ENCODE measurements around the gene CD22.

Gene CD22

GRCh38 chr19:35342430-35342829 lies 13.4 kb downstream of the CD22 start:
- no peak for DNase-seq (ENCODE audit: low read depth in 1 of 2, low spot score in 1 of 2)
- TF ChIP-seq JUND (IDR thresholded peaks at IDR 0.05; ENCODE audit: low read depth): no peak
- in situ Hi-C loops (cut with HindIII; ENCODE audit: low pct_unique_long_range_greater_than_20kb, low sequenced_read_pairs): no loop called here

- DNase-seq (ENCODE audit: low read depth in 1 of 2, low spot score in 1 of 2): no peak
- TF ChIP-seq JUND (IDR thresholded peaks at IDR 0.05; ENCODE audit: low read depth): no peak
- in situ Hi-C loops (cut with HindIII; ENCODE audit: low pct_unique_long_range_greater_than_20kb, low sequenced_read_pairs): no loop called here
Observed at GRCh38 chr19:35344511-35345031, 15.6 kb downstream of the CD22 start.

GRCh38 chr19:35345671-35346111 lies 16.7 kb downstream of the CD22 start:
- DNase-seq (ENCODE audit: low read depth in 1 of 2, low spot score in 1 of 2): no peak
- TF ChIP-seq JUND (IDR thresholded peaks at IDR 0.05; ENCODE audit: low read depth): no peak
- in situ Hi-C loops (cut with HindIII; ENCODE audit: low pct_unique_long_range_greater_than_20kb, low sequenced_read_pairs): no loop called here

- in situ Hi-C loops (cut with HindIII; ENCODE audit: low pct_unique_long_range_greater_than_20kb, low sequenced_read_pairs): no loop called here
- TF ChIP-seq JUND (IDR thresholded peaks at IDR 0.05; ENCODE audit: low read depth): no peak
- DNase-seq (ENCODE audit: low read depth in 1 of 2, low spot score in 1 of 2): no peak
Observed at GRCh38 chr19:35346193-35347052, 17.4 kb downstream of the CD22 start.

- in situ Hi-C loops (cut with HindIII; ENCODE audit: low pct_unique_long_range_greater_than_20kb, low sequenced_read_pairs): no loop called here
- TF ChIP-seq JUND (IDR thresholded peaks at IDR 0.05; ENCODE audit: low read depth): no peak
- peak in 1 of 2 experiments; percentile 28 for DNase-seq (ENCODE audit: low read depth in 1 of 2, low spot score in 1 of 2)
Observed at GRCh38 chr19:35347171-35347929, 18.4 kb downstream of the CD22 start, which contains the start of gene FFAR1. Gene FFAR1, plus strand, starts transcription at chr19:35347902. Its CDS starts 3,650 bp downstream, at chr19:35351552.

- in situ Hi-C loops (cut with HindIII; ENCODE audit: low pct_unique_long_range_greater_than_20kb, low sequenced_read_pairs): no loop called here
- TF ChIP-seq JUND (IDR thresholded peaks at IDR 0.05; ENCODE audit: low read depth): no peak
- DNase-seq (ENCODE audit: low read depth in 1 of 2, low spot score in 1 of 2): no peak
Observed at GRCh38 chr19:35347930-35348298, 18.9 kb downstream of the CD22 start.

GRCh38 chr19:35348911-35349611 lies 20.1 kb downstream of the CD22 start:
- no peak for DNase-seq (ENCODE audit: low read depth in 1 of 2, low spot score in 1 of 2)
- in situ Hi-C loops (cut with HindIII; ENCODE audit: low pct_unique_long_range_greater_than_20kb, low sequenced_read_pairs): no loop called here
- TF ChIP-seq JUND (IDR thresholded peaks at IDR 0.05; ENCODE audit: low read depth): no peak

- no peak for TF ChIP-seq JUND (IDR thresholded peaks at IDR 0.05; ENCODE audit: low read depth)
- no peak for DNase-seq (ENCODE audit: low read depth in 1 of 2, low spot score in 1 of 2)
- in situ Hi-C loops (cut with HindIII; ENCODE audit: low pct_unique_long_range_greater_than_20kb, low sequenced_read_pairs): no loop called here
Observed at GRCh38 chr19:35349614-35350521, 20.9 kb downstream of the CD22 start.

GRCh38 chr19:35350591-35350990 lies 21.6 kb downstream of the CD22 start:
- TF ChIP-seq JUND (IDR thresholded peaks at IDR 0.05; ENCODE audit: low read depth): no peak

GRCh38 chr19:35351411-35352176 lies 22.6 kb downstream of the CD22 start:
- in situ Hi-C loops (cut with HindIII; ENCODE audit: low pct_unique_long_range_greater_than_20kb, low sequenced_read_pairs): no loop called here
- TF ChIP-seq JUND (IDR thresholded peaks at IDR 0.05; ENCODE audit: low read depth): no peak
- DNase-seq (ENCODE audit: low read depth in 1 of 2, low spot score in 1 of 2): no peak

More at GRCh38 chr19:35350591-35350990, 21.6 kb downstream of the CD22 start:
- DNase-seq (ENCODE audit: low read depth in 1 of 2, low spot score in 1 of 2): no peak
- in situ Hi-C loops (cut with HindIII; ENCODE audit: low pct_unique_long_range_greater_than_20kb, low sequenced_read_pairs): no loop called here

- TF ChIP-seq JUND (IDR thresholded peaks at IDR 0.05; ENCODE audit: low read depth): no peak
- in situ Hi-C loops (cut with HindIII; ENCODE audit: low pct_unique_long_range_greater_than_20kb, low sequenced_read_pairs): no loop called here
- DNase-seq (ENCODE audit: low read depth in 1 of 2, low spot score in 1 of 2): no peak
Observed at GRCh38 chr19:35352177-35352447, 23.1 kb downstream of the CD22 start.
